Measurements from ENCODE around the gene FGF14.

FGF14 gene

GRCh38 chr13:101875091-101875490 is 526.8 kb downstream of the FGF14 start:
- TF ChIP-seq CTCF (IDR thresholded peaks at IDR 0.05; ENCODE audit: low read length, missing control alignments), result no peak
- no peak for DNase-seq (ENCODE audit: low read depth)
- H3K4me3 ChIP-seq (replicated peaks; ENCODE audit: low read depth, low read length), result no peak overlapping the region

- no peak for TF ChIP-seq CTCF (IDR thresholded peaks at IDR 0.05; ENCODE audit: low read length, missing control alignments)
- H3K4me3 ChIP-seq (replicated peaks; ENCODE audit: low read depth, low read length), result no peak overlapping the region
- no peak for DNase-seq (ENCODE audit: low read depth)
Measured at GRCh38 chr13:101869553-101869952, 532.3 kb downstream of the FGF14 start.

- no peak for DNase-seq (ENCODE audit: low read depth)
- no peak for TF ChIP-seq CTCF (IDR thresholded peaks at IDR 0.05; ENCODE audit: low read length, missing control alignments)
- no peak overlapping the region for H3K4me3 ChIP-seq (replicated peaks; ENCODE audit: low read depth, low read length)
Measured at GRCh38 chr13:101868585-101869469, 533.0 kb downstream of the FGF14 start.

- DNase-seq (ENCODE audit: low read depth), result no peak
- H3K4me3 ChIP-seq (replicated peaks; ENCODE audit: low read depth, low read length), result no peak overlapping the region
- no peak for TF ChIP-seq CTCF (IDR thresholded peaks at IDR 0.05; ENCODE audit: low read length, missing control alignments)
Measured at GRCh38 chr13:101866889-101867581, 534.8 kb downstream of the FGF14 start.

GRCh38 chr13:101858860-101859259 is 543.0 kb downstream of the FGF14 start:
- no peak for TF ChIP-seq CTCF (IDR thresholded peaks at IDR 0.05; ENCODE audit: low read length, missing control alignments)
- DNase-seq (ENCODE audit: low read depth), result no peak
- no peak overlapping the region for H3K4me3 ChIP-seq (replicated peaks; ENCODE audit: low read depth, low read length)

GRCh38 chr13:101846701-101847100 is 555.1 kb downstream of the FGF14 start:
- H3K4me3 ChIP-seq (replicated peaks; ENCODE audit: low read depth, low read length), result no peak overlapping the region
- TF ChIP-seq CTCF (IDR thresholded peaks at IDR 0.05; ENCODE audit: low read length, missing control alignments), result no peak
- DNase-seq (ENCODE audit: low read depth), result no peak
